Activated naive CD4-positive, alpha-beta T cell treated with anti-CD3 and anti-CD28 coated beads for 36 hours (primary cell): Measurements from ENCODE around the gene HSPB8. TPM values are rescaled to one million over a fixed set of nuclear protein-coding genes. Genes with fewer than 3 reads are reported as not detected.

Experiments
- CTCF ChIA-PET: fragments of 350-600 bp; sonication (Branson Sonifier 250); formaldehyde crosslinking; loops from one replicate; lab custom pipeline; 2021; ENCODE audit warnings: antibody characterized with exemption; lab: Charles Lee
- DNase-seq: peaks from one replicate; pipeline ENCODE4 v3.0.0-alpha.2; 2020
- H3K27ac Mint-ChIP-seq: one replicate; pipeline ENCODE4 v1.8.0; 2021; ENCODE audit warnings: mild to moderate bottlenecking, mixed read lengths
- H3K27me3 Mint-ChIP-seq: one replicate; pipeline ENCODE4 v1.8.0; 2021; ENCODE audit warnings: low read depth, mixed read lengths
- H3K36me3 Mint-ChIP-seq: one replicate; pipeline ENCODE4 v1.8.0; 2021; ENCODE audit warnings: low read depth, mixed read lengths
- H3K4me1 Mint-ChIP-seq: one replicate; pipeline ENCODE4 v1.8.0; 2021; ENCODE audit warnings: low read depth, mixed read lengths
- H3K4me3 Mint-ChIP-seq: one replicate; pipeline ENCODE4 v1.8.0; 2021; ENCODE audit warnings: mild to moderate bottlenecking, moderate library complexity, mixed read lengths
- H3K9me3 Mint-ChIP-seq: one replicate; pipeline ENCODE4 v1.8.0; 2021; ENCODE audit warnings: mixed read lengths
- intact Hi-C: fragments of 100-400 bp; cut with micrococcal nuclease; formaldehyde crosslinking; loops from one replicate; pipeline ENCODE4 v1.15.1; 2023
- total RNA-seq, 2 experiments: library from RNA; stranded (reverse); gene quantifications; one replicate each; pipeline ENCODE4 v1.2.3, GENCODE V29; 2021

The HSPB8 gene
- total RNA-seq, 2 experiments from 2014 or later, result not detected

GRCh38 chr12:119154435-119154818 is 24.3 kb upstream of the HSPB8 start:
- H3K27ac Mint-ChIP-seq, result no peak overlapping the region
- CTCF ChIA-PET, result no interaction called here
- intact Hi-C loops, result no loop called here

GRCh38 chr12:119156401-119157044 is 22.2 kb upstream of the HSPB8 start:
- Mint-ChIP-seq H3K4me1 (no peaks in the 10 kb centered on the region), H3K27me3 (peaks cover 13% of the 10 kb centered on the region), H3K36me3 (peaks cover 1% of the 10 kb centered on the region), H3K27ac (no peak overlapping the region), H3K4me3 (no peak overlapping the region), H3K9me3 (peaks cover 12% of the 10 kb centered on the region)
- intact Hi-C loops, result no loop called here
- CTCF ChIA-PET, result no interaction called here
- DNase-seq, result no peak

More at GRCh38 chr12:119154435-119154818, 24.3 kb upstream of the HSPB8 start:
- Mint-ChIP-seq H3K9me3 (peaks cover 17% of the 10 kb centered on the region), H3K4me1 (no peaks in the 10 kb centered on the region), H3K36me3 (peaks cover 1% of the 10 kb centered on the region), H3K4me3 (no peak overlapping the region), H3K27me3 (peaks cover 17% of the 10 kb centered on the region)
- no peak for DNase-seq

GRCh38 chr12:119157528-119157927 is 21.2 kb upstream of the HSPB8 start:
- peaks cover 10% of the 10 kb centered on the region for H3K27me3 Mint-ChIP-seq
- H3K36me3 Mint-ChIP-seq, result no peaks in the 10 kb centered on the region
- H3K4me3 Mint-ChIP-seq, result no peak overlapping the region
- no peak overlapping the region for H3K27ac Mint-ChIP-seq
- DNase-seq, result no peak
- H3K9me3 Mint-ChIP-seq, result peaks cover 10% of the 10 kb centered on the region
- CTCF ChIA-PET, result no interaction called here
- H3K4me1 Mint-ChIP-seq, result no peaks in the 10 kb centered on the region
- intact Hi-C loops, result no loop called here

GRCh38 chr12:119157978-119158377 is 20.8 kb upstream of the HSPB8 start:
- Mint-ChIP-seq H3K9me3 (peaks cover 10% of the 10 kb centered on the region), H3K4me3 (no peak overlapping the region), H3K36me3 (no peaks in the 10 kb centered on the region), H3K4me1 (no peaks in the 10 kb centered on the region), H3K27ac (no peak overlapping the region), H3K27me3 (peaks cover 8% of the 10 kb centered on the region)
- CTCF ChIA-PET, result no interaction called here
- intact Hi-C loops, result no loop called here
- no peak for DNase-seq

- H3K4me1 Mint-ChIP-seq, result no peaks in the 10 kb centered on the region
- DNase-seq, result no peak
- no peak overlapping the region for H3K27ac Mint-ChIP-seq
- peaks cover 7% of the 10 kb centered on the region for H3K27me3 Mint-ChIP-seq
- H3K36me3 Mint-ChIP-seq, result no peaks in the 10 kb centered on the region
- CTCF ChIA-PET, result no interaction called here
- peaks cover 10% of the 10 kb centered on the region for H3K9me3 Mint-ChIP-seq
- intact Hi-C loops, result no loop called here
- H3K4me3 Mint-ChIP-seq, result no peak overlapping the region
Observed at GRCh38 chr12:119158402-119158801, 20.3 kb upstream of the HSPB8 start.

DNA sequence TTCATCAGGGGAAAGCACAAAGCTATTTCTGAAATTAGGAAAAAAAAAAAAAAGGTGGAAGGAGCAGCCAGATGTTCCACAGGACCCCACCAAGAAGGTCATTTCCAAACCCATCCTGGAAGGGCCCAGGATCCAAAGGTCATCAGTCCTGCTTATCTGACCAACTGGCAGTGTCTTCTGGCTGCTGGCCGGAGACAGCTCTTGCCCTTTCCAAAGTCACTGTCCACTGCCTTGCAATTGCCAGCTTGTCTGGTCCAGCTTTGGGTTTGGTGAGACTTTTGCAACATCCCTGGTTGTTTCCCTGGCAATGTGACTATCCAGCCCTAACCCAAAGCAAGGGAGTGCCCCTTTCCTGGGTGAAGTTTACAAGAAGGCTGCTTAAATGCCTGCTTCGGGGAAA is 18.9 kb upstream of the HSPB8 start:
- CTCF ChIA-PET, result no interaction called here

GRCh38 chr12:119167902-119168301 is 10.8 kb upstream of the HSPB8 start:
- DNase-seq, result no peak
- CTCF ChIA-PET, result no interaction called here
- Mint-ChIP-seq H3K27ac (no peak overlapping the region), H3K36me3 (no peaks in the 10 kb centered on the region), H3K9me3 (peaks cover 3% of the 10 kb centered on the region), H3K4me3 (no peak overlapping the region), H3K27me3 (no peaks in the 10 kb centered on the region), H3K4me1 (no peaks in the 10 kb centered on the region)
- intact Hi-C loops, result no loop called here

More for the DNA sequence above, 18.9 kb upstream of the HSPB8 start:
- Mint-ChIP-seq H3K4me3 (no peak overlapping the region), H3K36me3 (no peaks in the 10 kb centered on the region), H3K4me1 (no peaks in the 10 kb centered on the region), H3K27ac (no peak overlapping the region), H3K9me3 (peaks cover 5% of the 10 kb centered on the region), H3K27me3 (no peaks in the 10 kb centered on the region)
- no peak for DNase-seq
- intact Hi-C loops, result no loop called here

DNA sequence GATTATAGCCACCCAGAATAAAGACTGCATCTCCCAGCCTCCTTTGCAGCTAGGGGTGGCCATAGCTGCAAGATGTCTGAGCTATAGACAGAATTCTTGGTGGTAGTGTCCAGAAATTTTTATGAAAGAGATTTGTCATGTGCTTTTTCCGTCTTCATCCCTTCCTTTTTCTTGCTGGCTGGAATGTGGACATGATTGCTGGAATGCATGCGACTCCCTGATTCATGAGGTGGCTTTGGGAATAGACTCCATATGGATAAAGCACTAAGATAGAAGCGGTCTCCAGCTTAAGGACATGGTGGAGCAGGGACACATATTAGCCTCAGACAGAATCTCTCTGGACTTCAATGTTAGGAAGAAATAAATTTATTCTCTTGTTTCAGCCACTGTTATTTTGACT is 10.0 kb upstream of the HSPB8 start:
- H3K4me3 Mint-ChIP-seq, result no peak overlapping the region
- intact Hi-C loops, result no loop called here
- CTCF ChIA-PET, result interaction anchor here (1.1 kb wide), 1 partner anchor 54 kb away, joined by 3 read pairs; no protein-coding TSS in a partner anchor

DNA sequence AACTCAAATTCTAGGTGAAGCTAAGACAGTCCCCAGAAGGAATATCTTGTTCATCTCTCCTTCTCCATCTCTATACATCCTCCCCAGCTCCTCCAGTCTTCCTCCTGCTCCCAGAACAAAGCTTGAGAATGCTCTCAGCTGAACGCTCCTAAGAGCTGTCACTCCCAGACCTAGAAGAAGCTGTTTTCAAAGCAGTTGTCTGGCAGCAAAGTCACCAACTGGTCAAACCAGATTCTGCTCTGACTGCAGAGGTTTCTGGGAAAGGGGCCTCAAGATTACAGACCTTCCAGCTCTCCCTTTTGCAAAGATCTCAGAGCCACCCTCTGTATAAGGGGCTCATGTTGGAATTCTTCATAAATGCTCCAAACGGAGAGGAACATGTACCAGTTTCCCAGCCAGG is 9.6 kb upstream of the HSPB8 start:
- intact Hi-C loops, result no loop called here
- no peaks in the 10 kb centered on the region for H3K27me3 Mint-ChIP-seq
- CTCF ChIA-PET, result interaction anchor here (1.1 kb wide), 1 partner anchor 54 kb away, joined by 3 read pairs; no protein-coding TSS in a partner anchor
- DNase-seq, result no peak
- H3K27ac Mint-ChIP-seq, result no peak overlapping the region
- no peaks in the 10 kb centered on the region for H3K4me1 Mint-ChIP-seq
- H3K36me3 Mint-ChIP-seq, result no peaks in the 10 kb centered on the region
- no peak overlapping the region for H3K4me3 Mint-ChIP-seq
- H3K9me3 Mint-ChIP-seq, result peaks cover 3% of the 10 kb centered on the region

More for the DNA sequence above, 10.0 kb upstream of the HSPB8 start:
- no peak overlapping the region for H3K27ac Mint-ChIP-seq
- H3K4me1 Mint-ChIP-seq, result no peaks in the 10 kb centered on the region
- no peaks in the 10 kb centered on the region for H3K36me3 Mint-ChIP-seq
- no peak for DNase-seq
- no peaks in the 10 kb centered on the region for H3K27me3 Mint-ChIP-seq
- peaks cover 3% of the 10 kb centered on the region for H3K9me3 Mint-ChIP-seq

- Mint-ChIP-seq H3K9me3 (peaks cover 3% of the 10 kb centered on the region), H3K27me3 (peaks cover 2% of the 10 kb centered on the region), H3K4me1 (no peaks in the 10 kb centered on the region), H3K36me3 (no peaks in the 10 kb centered on the region), H3K27ac (no peak overlapping the region), H3K4me3 (no peak overlapping the region)
- CTCF ChIA-PET, result no interaction called here
- DNase-seq, result no peak
- intact Hi-C loops, result no loop called here
Observed at GRCh38 chr12:119171291-119171690, 7.4 kb upstream of the HSPB8 start.

GRCh38 chr12:119171691-119172425 is 6.9 kb upstream of the HSPB8 start:
- intact Hi-C loops, result no loop called here
- H3K4me1 Mint-ChIP-seq, result no peaks in the 10 kb centered on the region
- no peaks in the 10 kb centered on the region for H3K36me3 Mint-ChIP-seq
- H3K27ac Mint-ChIP-seq, result no peak overlapping the region
- H3K27me3 Mint-ChIP-seq, result peaks cover 4% of the 10 kb centered on the region
- DNase-seq, result no peak
- no peak overlapping the region for H3K4me3 Mint-ChIP-seq
- H3K9me3 Mint-ChIP-seq, result peaks cover 2% of the 10 kb centered on the region
- CTCF ChIA-PET, result no interaction called here

- Mint-ChIP-seq H3K27me3 (peaks cover 7% of the 10 kb centered on the region), H3K36me3 (no peaks in the 10 kb centered on the region), H3K4me3 (no peak overlapping the region), H3K4me1 (no peaks in the 10 kb centered on the region), H3K9me3 (no peaks in the 10 kb centered on the region), H3K27ac (no peak overlapping the region)
- DNase-seq, result no peak
- intact Hi-C loops, result no loop called here
- CTCF ChIA-PET, result no interaction called here
Observed at GRCh38 chr12:119175081-119175480, 3.6 kb upstream of the HSPB8 start.
